NK-92 treated with Interleukin-12 subunit alpha and Interleukin-12 subunit beta, amount 100 ng/mL, for 24 hours (cell line): ENCODE results near the gene PRSS56.

ENCODE experiments used
- DNase-seq: peaks from one replicate; lab custom pipeline; 2025; lab: John Stamatoyannopoulos, UW

The PRSS56 gene

GRCh38 chr2:232502511-232502910 lies 17.7 kb upstream of the PRSS56 start:
- DNase-seq = no peak

- no peak for DNase-seq
Measured at GRCh38 chr2:232502911-232503808, 17.0 kb upstream of the PRSS56 start.

- no peak for DNase-seq
Measured at GRCh38 chr2:232503809-232504323, 16.3 kb upstream of the PRSS56 start.

GRCh38 chr2:232504438-232504837 lies 15.8 kb upstream of the PRSS56 start:
- no peak for DNase-seq

- DNase-seq = no peak
Measured at GRCh38 chr2:232505856-232506255, 14.3 kb upstream of the PRSS56 start.

- no peak for DNase-seq
Measured at GRCh38 chr2:232506709-232507108, 13.5 kb upstream of the PRSS56 start.

- no peak for DNase-seq
Measured at GRCh38 chr2:232508251-232508650, 11.9 kb upstream of the PRSS56 start.

GRCh38 chr2:232511336-232511890 lies 8.8 kb upstream of the PRSS56 start:
- no peak for DNase-seq

GRCh38 chr2:232512602-232513001 lies 7.6 kb upstream of the PRSS56 start:
- DNase-seq = no peak

GRCh38 chr2:232513353-232513752 lies 6.8 kb upstream of the PRSS56 start:
- no peak for DNase-seq

- DNase-seq = no peak
Measured at GRCh38 chr2:232515639-232516038, 4.5 kb upstream of the PRSS56 start.

- DNase-seq = no peak
Measured at GRCh38 chr2:232516551-232516950, 3.6 kb upstream of the PRSS56 start.

- DNase-seq = no peak
Measured at GRCh38 chr2:232518844-232519243, 1.3 kb upstream of the PRSS56 start.

GRCh38 chr2:232520489-232520888 lies 301 bp downstream of the PRSS56 start:
- DNase-seq = no peak

GRCh38 chr2:232521098-232521497 lies 910 bp downstream of the PRSS56 start:
- no peak for DNase-seq

GRCh38 chr2:232521959-232522622 lies 1.9 kb downstream of the PRSS56 start:
- DNase-seq = no peak

- no peak for DNase-seq
Measured at GRCh38 chr2:232522623-232523401, 2.6 kb downstream of the PRSS56 start.

GRCh38 chr2:232523402-232523681 lies 3.2 kb downstream of the PRSS56 start:
- no peak for DNase-seq

- no peak for DNase-seq
Measured at GRCh38 chr2:232523682-232524597, 3.8 kb downstream of the PRSS56 start.

GRCh38 chr2:232524771-232525170 lies 4.6 kb downstream of the PRSS56 start:
- no peak for DNase-seq

GRCh38 chr2:232525199-232525598 lies 5.0 kb downstream of the PRSS56 start:
- DNase-seq = no peak
